Fibroblast of the aortic adventitia (primary cell): Measurements from ENCODE around the gene MCC. TPM values are rescaled to one million over a fixed set of nuclear protein-coding genes. Genes with fewer than 3 reads are reported as not detected.
A peak's percentile ranks its signal among the peaks of the same experiment; 100 is the strongest.

Experiments used
- DNase-seq: peaks from one replicate; pipeline ENCODE4 v3.0.0-alpha.2; 2010; ENCODE audit warnings: low read depth
- H3K4me3 ChIP-seq: 2 replicates; pipeline ENCODE4 v1.5.1; 2011; ENCODE audit warnings: low read depth, mild to moderate bottlenecking, control low read depth, low read length, moderate library complexity
- total RNA-seq: library from RNA; depleted of rRNA; stranded (reverse); fragments of >200 nt; gene quantifications from 2 replicates; pipeline ENCODE4 v1.2.3, GENCODE V29; 2012; ENCODE audit warnings: low replicate concordance
- TF ChIP-seq, protein P1 (sequence below): IDR thresholded peaks from 2 replicates; pipeline ENCODE4 v1.5.1; 2011; ENCODE audit warnings: mild to moderate bottlenecking, low read length, control low read depth, inconsistent platforms; ENCODE audit not compliant: insufficient read depth

Gene MCC
- total RNA-seq, 1 donor = 62.4 TPM

DNA sequence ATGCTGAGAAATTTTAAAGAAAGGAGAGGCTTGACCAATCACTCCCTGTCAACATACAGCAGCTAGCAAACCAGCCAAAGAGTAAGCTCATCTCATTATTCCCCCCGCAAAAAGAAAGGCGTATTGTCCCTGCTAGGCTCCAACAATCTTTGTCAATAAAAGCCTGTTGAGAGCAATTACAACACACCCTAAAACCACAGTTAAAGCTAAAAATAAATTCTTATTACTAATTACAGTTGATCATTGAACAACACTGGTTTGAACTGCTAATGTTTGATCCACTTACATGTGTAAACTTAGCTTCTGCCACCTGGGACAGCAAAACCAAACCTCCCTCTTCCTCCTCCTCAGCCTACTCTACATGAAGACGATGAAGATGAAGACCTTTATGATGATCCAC lies 204.7 kb downstream of the MCC start:
- H3K4me3 ChIP-seq = no peak overlapping the region
- no peak for DNase-seq
- TF ChIP-seq, protein P1, sequence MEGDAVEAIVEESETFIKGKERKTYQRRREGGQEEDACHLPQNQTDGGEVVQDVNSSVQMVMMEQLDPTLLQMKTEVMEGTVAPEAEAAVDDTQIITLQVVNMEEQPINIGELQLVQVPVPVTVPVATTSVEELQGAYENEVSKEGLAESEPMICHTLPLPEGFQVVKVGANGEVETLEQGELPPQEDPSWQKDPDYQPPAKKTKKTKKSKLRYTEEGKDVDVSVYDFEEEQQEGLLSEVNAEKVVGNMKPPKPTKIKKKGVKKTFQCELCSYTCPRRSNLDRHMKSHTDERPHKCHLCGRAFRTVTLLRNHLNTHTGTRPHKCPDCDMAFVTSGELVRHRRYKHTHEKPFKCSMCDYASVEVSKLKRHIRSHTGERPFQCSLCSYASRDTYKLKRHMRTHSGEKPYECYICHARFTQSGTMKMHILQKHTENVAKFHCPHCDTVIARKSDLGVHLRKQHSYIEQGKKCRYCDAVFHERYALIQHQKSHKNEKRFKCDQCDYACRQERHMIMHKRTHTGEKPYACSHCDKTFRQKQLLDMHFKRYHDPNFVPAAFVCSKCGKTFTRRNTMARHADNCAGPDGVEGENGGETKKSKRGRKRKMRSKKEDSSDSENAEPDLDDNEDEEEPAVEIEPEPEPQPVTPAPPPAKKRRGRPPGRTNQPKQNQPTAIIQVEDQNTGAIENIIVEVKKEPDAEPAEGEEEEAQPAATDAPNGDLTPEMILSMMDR = no peak

DNA sequence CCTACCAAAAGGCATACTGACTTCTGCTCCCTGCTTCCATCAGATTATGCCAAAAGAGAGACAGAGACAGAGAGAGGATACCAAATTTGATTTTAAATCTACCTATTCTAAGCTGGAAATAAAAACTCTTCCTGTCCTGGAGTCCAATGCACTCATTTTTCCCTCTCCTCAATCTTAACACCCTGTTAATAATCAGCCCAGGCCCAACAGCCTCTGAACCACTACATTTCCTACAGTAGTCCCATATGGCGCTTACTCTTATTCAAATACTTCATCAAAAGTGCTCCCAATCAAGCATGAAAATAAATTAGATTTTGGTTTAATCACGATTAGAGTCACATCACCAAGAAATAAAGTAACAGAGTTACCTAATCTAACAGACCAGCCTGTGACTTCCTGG lies 205.8 kb downstream of the MCC start:
- no peak overlapping the region for H3K4me3 ChIP-seq
- TF ChIP-seq, protein P1 = no peak
- no peak for DNase-seq

DNA sequence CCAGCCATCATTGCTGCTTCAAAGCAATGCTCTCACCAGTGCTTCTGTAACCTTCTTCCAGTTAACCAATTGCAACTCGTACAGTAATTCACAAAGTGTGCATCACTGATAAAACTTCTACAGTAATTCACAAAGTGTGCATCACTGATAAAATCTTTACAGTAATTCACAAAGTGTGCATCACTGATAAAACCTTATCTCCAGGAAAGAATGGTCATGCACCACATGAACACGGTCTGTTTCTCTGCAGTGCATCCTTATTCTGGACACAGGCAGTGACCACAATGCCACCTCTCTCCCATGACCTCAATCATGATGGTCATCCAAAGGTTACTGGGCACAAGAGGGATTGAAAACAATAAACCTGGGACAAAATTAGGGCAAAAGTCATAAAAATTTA lies 207.1 kb downstream of the MCC start:
- H3K4me3 ChIP-seq = no peak overlapping the region
- peak; percentile 60 for DNase-seq
- TF ChIP-seq, protein P1 = no peak

DNA sequence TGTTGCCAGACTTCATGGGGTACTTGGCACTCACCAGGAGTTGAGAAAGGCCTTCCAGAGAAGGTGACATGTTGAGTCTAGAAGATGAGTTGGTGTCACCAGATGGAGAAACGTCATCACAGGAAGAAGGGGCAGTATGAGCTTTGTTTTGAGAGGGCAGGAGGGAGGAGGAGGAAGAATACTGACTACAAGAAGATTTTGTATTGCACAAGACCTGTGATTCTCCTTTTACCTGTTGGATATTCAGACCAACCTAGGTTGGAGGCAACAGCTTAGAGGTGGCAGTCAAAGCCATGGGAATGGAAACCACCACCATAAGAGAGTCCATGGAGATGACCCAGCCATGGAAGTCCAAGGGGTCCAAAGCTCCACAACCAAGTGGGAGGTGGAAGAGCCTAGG lies 207.7 kb downstream of the MCC start:
- no peak overlapping the region for H3K4me3 ChIP-seq
- TF ChIP-seq, protein P1 = no peak

DNA sequence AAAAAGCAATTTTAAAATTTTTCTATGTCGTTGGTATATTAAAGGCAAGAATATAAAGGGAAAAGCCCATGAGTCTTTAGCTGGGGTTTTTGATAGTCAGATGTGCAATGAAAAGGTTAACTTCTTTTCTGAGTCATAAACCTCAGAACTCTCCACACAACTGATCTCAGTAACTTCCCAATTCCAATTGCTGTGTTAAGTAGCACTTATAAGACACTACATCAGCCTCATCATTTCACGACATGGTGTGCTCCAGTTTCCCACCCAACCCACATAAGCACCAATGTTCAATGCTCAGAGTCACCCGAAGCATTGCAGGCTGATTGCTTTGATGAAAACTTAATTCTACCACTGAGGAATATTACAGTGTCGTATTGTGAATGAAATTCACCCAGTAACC lies 209.3 kb downstream of the MCC start:
- DNase-seq = peak; percentile 34
- TF ChIP-seq, protein P1 = no peak
- H3K4me3 ChIP-seq = no peak overlapping the region

More for the DNA sequence above, 207.7 kb downstream of the MCC start:
- no peak for DNase-seq

DNA sequence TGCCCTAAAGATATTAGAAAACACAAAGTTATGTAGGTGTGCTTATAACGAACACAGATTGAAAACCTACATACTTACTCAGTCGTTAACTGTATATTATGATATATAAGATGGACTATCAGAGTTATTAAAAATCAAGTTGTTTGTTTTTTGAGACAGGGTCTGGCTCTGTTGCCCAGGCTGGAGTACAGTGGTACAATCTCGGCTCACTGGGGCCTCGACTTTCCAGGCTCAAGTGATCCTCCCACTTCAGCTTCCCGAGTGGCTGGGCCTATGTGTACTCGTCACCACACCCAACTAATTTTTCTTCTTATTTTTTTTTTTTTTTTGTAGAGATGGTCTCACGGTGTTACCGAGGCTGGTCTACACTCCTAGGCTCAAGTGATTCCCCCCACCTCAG lies 211.8 kb downstream of the MCC start:
- no peak overlapping the region for H3K4me3 ChIP-seq
- TF ChIP-seq, protein P1 = no peak
- DNase-seq = no peak

DNA sequence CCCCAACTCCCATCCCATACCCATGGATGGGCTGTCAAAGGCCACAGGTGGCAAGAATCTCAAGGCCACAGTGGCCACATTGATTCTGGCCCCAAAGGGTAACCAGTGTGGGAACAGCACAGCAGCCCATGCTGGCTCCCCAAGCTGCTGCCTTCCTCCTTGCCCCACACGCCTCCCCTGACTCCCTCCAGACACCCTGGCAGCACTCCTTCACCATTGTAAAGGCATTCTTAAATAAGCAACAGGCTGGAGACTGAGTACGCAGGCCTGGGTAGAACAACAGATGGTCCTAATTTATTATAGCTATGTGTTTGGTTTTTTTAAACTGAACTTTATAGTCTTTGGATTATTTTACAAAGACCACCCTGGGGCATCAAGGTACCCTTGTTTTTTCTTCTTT lies 212.3 kb downstream of the MCC start:
- peak; percentile 57 for DNase-seq
- H3K4me3 ChIP-seq = no peak overlapping the region
- TF ChIP-seq, protein P1 = no peak
